Skeletal muscle tissue (tissue), 4 donors: ENCODE measurements around the gene C12orf42. TPM values are rescaled to one million over a fixed set of nuclear protein-coding genes. Genes with fewer than 3 reads are reported as not detected.

Experiments
- H3K27ac ChIP-seq: one replicate; pipeline ENCODE4 v1.7.0; 2013; ENCODE audit warnings: mild to moderate bottlenecking, low read depth, low read length, inconsistent platforms
- H3K27me3 ChIP-seq, 3 donors: one replicate each; pipeline ENCODE4 v1.7.0; 2013; ENCODE audit warnings: low read length in 3 of 3; ENCODE audit not compliant: control insufficient read depth in 3 of 3, insufficient read depth in 3 of 3
- H3K36me3 ChIP-seq, 3 donors: one replicate each; pipeline ENCODE4 v1.7.0; 2013; ENCODE audit warnings: low read length in 3 of 3; ENCODE audit not compliant: control insufficient read depth in 3 of 3, insufficient read depth in 3 of 3
- H3K4me1 ChIP-seq, 3 donors: one replicate each; pipeline ENCODE4 v1.7.0; 2013; ENCODE audit warnings: low read length in 3 of 3, mild to moderate bottlenecking in 3 of 3; ENCODE audit not compliant: control insufficient read depth in 3 of 3, insufficient read depth in 3 of 3
- H3K4me3 ChIP-seq, 3 donors: one replicate each; pipeline ENCODE4 v1.7.0; 2013; ENCODE audit warnings: low read length in 3 of 3
- H3K9ac ChIP-seq, 3 donors: one replicate each; pipeline ENCODE4 v1.7.0; 2013; ENCODE audit warnings: low read length in 3 of 3, mild to moderate bottlenecking in 3 of 3, moderate library complexity in 2 of 3, low read depth in 1 of 3
- H3K9me3 ChIP-seq, 3 donors: one replicate each; pipeline ENCODE4 v1.7.0; 2013; ENCODE audit warnings: low read length in 3 of 3; ENCODE audit not compliant: control insufficient read depth in 3 of 3
- total RNA-seq: library from RNA; depleted of rRNA; stranded (reverse); fragments of >200 nt; gene quantifications from one replicate; pipeline ENCODE4 v1.2.3, GENCODE V29; 2014
- donor health status: Osteomylitis.

C12orf42 gene
- total RNA-seq, 1 donor from 2014 or later: 1.0 TPM

DNA sequence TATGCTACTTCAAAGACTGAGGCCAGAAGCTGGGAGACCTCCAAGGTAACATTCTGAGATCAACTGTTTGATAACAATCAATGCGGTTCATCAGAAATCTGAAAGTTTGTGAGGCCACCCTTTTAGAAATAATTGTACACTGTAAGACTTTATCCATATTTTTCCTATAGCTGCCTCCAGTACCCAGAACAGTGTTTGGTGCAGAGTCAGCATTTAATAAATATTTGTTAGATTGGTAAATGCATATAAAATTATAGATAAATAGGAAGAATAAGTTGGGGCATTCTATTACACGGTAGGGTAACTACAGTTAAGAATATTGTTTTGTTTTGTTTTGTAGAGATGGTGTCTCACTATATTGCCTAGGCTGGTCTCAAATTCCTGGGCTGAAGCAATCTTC, 141.4 kb downstream of the C12orf42 start:
- H3K36me3 ChIP-seq: no peaks in the 10 kb centered on the region
- no peaks in the 10 kb centered on the region for H3K9me3 ChIP-seq
- H3K4me3 ChIP-seq: no peak overlapping the region
- H3K4me1 ChIP-seq: no peaks in the 10 kb centered on the region
- no peak overlapping the region for H3K27ac ChIP-seq
- no peaks in the 10 kb centered on the region for H3K27me3 ChIP-seq
- no peak overlapping the region for H3K9ac ChIP-seq

DNA sequence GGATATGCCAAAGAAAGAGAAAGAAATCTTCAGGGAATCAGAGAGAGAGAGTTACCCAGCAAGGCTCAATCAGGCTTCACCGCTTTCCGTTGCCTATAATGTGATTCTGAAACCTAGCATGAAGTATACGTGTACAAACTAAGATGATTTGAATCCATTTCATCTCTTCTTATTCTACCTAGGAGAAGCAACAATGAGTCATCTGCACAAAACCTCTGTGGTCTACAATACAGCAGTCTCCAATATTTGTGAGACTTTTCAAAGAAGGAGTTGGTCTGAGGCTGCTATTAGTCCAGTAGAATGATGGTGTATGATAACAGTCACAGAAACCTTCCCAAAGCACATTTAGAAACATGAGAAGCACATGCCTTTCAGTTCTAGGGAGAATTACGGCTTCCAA, 141.9 kb downstream of the C12orf42 start:
- Histone ChIP-seq H3K4me3 (no peak overlapping the region), H3K4me1 (no peaks in the 10 kb centered on the region), H3K36me3 (no peaks in the 10 kb centered on the region), H3K9ac (no peak overlapping the region), H3K27ac (no peak overlapping the region), H3K9me3 (no peaks in the 10 kb centered on the region), H3K27me3 (no peaks in the 10 kb centered on the region)

GRCh38 chr12:103350116-103350515, 145.7 kb downstream of the C12orf42 start:
- H3K9ac ChIP-seq: no peak overlapping the region
- H3K27ac ChIP-seq: no peak overlapping the region
- no peaks in the 10 kb centered on the region for H3K27me3 ChIP-seq
- no peaks in the 10 kb centered on the region for H3K36me3 ChIP-seq
- H3K4me3 ChIP-seq: no peak overlapping the region
- no peaks in the 10 kb centered on the region for H3K4me1 ChIP-seq
- H3K9me3 ChIP-seq: peaks cover 0 to 4% (median 0%) of the 10 kb centered on the region in 3 donors

DNA sequence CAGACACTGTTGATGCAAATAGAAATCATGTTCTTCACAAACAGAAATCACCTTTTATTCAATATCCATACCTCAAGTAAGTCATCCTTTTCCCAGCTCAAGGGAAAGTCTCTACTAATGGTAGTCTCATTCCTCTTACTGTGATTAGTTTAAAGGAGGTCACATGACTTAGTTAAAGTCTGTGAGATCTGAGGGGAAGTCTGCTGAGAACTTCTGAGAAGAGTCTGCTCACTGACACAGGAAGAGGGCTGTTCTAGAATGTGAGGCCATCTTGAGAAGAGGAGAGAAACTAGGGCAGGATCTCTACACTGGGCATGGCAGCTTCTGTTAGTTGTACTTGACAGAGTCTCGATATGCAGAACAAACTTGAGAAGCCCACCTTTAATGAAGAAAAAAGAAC, 146.8 kb downstream of the C12orf42 start:
- no peak overlapping the region for H3K4me3 ChIP-seq

DNA sequence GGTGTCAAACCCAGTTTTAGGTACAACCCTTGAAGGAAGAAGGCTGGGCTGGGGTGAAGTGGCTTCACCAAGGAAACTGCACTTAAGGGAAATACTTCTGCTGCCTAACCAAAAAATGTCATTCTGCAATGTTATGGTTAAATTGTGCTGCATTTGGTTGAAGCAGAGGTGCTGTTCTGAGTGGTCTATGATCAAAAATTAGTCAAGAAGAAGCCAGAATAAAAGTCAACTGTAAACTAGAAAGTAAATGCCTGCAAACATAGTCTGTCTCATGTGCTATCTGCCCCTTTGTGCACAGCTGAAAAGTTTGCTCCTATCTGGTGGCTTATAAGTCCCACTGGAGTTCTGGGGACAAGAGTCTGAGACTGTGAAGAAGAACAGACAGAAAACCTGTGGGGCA, 158.8 kb downstream of the C12orf42 start:
- no peak overlapping the region for H3K9ac ChIP-seq
- no peak overlapping the region for H3K27ac ChIP-seq
- no peaks in the 10 kb centered on the region for H3K9me3 ChIP-seq
- no peaks in the 10 kb centered on the region for H3K4me1 ChIP-seq
- H3K4me3 ChIP-seq: no peak overlapping the region
- H3K36me3 ChIP-seq: no peaks in the 10 kb centered on the region
- H3K27me3 ChIP-seq: no peaks in the 10 kb centered on the region

More for the DNA sequence above, 146.8 kb downstream of the C12orf42 start:
- Histone ChIP-seq H3K9me3 (peaks cover 0 to 4% (median 0%) of the 10 kb centered on the region in 3 donors), H3K4me1 (no peaks in the 10 kb centered on the region), H3K9ac (no peak overlapping the region), H3K36me3 (no peaks in the 10 kb centered on the region), H3K27ac (no peak overlapping the region), H3K27me3 (no peaks in the 10 kb centered on the region)

- H3K27me3 ChIP-seq: no peaks in the 10 kb centered on the region
- H3K36me3 ChIP-seq: no peaks in the 10 kb centered on the region
- H3K4me1 ChIP-seq: no peaks in the 10 kb centered on the region
- H3K27ac ChIP-seq: no peak overlapping the region
- H3K9ac ChIP-seq: no peak overlapping the region
- H3K9me3 ChIP-seq: no peaks in the 10 kb centered on the region
- H3K4me3 ChIP-seq: no peak overlapping the region
These were observed 161.3 kb downstream of the C12orf42 start for GRCh38 chr12:103334466-103334865.

DNA sequence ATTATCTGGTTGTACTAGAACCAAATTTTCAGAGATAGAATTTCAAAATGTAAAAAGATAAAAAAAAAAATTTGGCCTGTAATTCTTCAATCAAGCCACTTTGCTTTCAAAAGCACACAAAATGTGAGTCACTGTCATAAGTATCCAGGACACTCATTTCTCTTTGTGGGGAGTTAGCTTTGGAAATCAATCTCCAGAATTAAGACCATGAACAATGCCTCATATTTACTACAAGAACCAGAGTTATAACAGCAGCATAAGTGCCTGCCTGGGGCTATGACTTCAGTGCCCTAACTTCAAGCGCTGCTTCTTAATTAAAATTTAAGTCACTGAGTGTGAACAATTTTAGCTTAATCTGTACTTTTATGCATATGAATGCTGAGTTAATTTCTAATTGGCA, 162.1 kb downstream of the C12orf42 start:
- Histone ChIP-seq H3K36me3 (no peaks in the 10 kb centered on the region), H3K9ac (no peak overlapping the region), H3K27ac (no peak overlapping the region), H3K4me3 (no peak overlapping the region), H3K4me1 (no peaks in the 10 kb centered on the region), H3K27me3 (no peaks in the 10 kb centered on the region), H3K9me3 (no peaks in the 10 kb centered on the region)

- no peaks in the 10 kb centered on the region for H3K36me3 ChIP-seq
- H3K4me3 ChIP-seq: no peak overlapping the region
- no peak overlapping the region for H3K27ac ChIP-seq
- no peaks in the 10 kb centered on the region for H3K4me1 ChIP-seq
- no peaks in the 10 kb centered on the region for H3K9me3 ChIP-seq
- H3K27me3 ChIP-seq: no peaks in the 10 kb centered on the region
- no peak overlapping the region for H3K9ac ChIP-seq
These were observed 164.1 kb downstream of the C12orf42 start for GRCh38 chr12:103331643-103332042.

GRCh38 chr12:103330672-103331071, 165.1 kb downstream of the C12orf42 start:
- Histone ChIP-seq H3K4me3 (no peak overlapping the region), H3K27me3 (no peaks in the 10 kb centered on the region), H3K9ac (no peak overlapping the region), H3K36me3 (no peaks in the 10 kb centered on the region), H3K9me3 (no peaks in the 10 kb centered on the region), H3K4me1 (no peaks in the 10 kb centered on the region), H3K27ac (no peak overlapping the region)

- Histone ChIP-seq H3K27me3 (no peaks in the 10 kb centered on the region), H3K36me3 (no peaks in the 10 kb centered on the region), H3K9ac (no peak overlapping the region), H3K9me3 (no peaks in the 10 kb centered on the region), H3K27ac (no peak overlapping the region), H3K4me1 (no peaks in the 10 kb centered on the region), H3K4me3 (no peak overlapping the region)
These were observed 168.1 kb downstream of the C12orf42 start for GRCh38 chr12:103327676-103328075.

- no peaks in the 10 kb centered on the region for H3K9me3 ChIP-seq
- no peaks in the 10 kb centered on the region for H3K27me3 ChIP-seq
- no peaks in the 10 kb centered on the region for H3K4me1 ChIP-seq
- H3K27ac ChIP-seq: no peak overlapping the region
- no peak overlapping the region for H3K9ac ChIP-seq
- H3K36me3 ChIP-seq: no peaks in the 10 kb centered on the region
- no peak overlapping the region for H3K4me3 ChIP-seq
These were observed 169.6 kb downstream of the C12orf42 start for GRCh38 chr12:103326190-103326589.
